DMS 273 treated with DMSO at 0.1 percent for 48 hours (cell line): ENCODE data around the gene JUNB.

Source experiments
- DNase-seq: peaks from one replicate; lab custom pipeline; 2025; lab: John Stamatoyannopoulos, UW

The JUNB gene

GRCh38 chr19:12842511-12842910, 51.2 kb downstream of the JUNB start:
- no peak for DNase-seq
